ENCODE measurements around the gene LRRC3B. TPM values are rescaled to one million over a fixed set of nuclear protein-coding genes. Genes with fewer than 3 reads are reported as not detected.

The LRRC3B gene, protein sequence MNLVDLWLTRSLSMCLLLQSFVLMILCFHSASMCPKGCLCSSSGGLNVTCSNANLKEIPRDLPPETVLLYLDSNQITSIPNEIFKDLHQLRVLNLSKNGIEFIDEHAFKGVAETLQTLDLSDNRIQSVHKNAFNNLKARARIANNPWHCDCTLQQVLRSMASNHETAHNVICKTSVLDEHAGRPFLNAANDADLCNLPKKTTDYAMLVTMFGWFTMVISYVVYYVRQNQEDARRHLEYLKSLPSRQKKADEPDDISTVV
- total RNA-seq (0.57 TPM), polyA plus RNA-seq (0.50 TPM)
- long read RNA-seq, donor 1: 0 reads
- long read RNA-seq, donor 2, partial matches to known transcripts: 0 of 1 reads
- long read RNA-seq, donor 2, other reads (novel, unspliced or antisense): 0 of 1 reads
- long read RNA-seq, donor 3, partial matches to known transcripts: 0 of 3 reads
- long read RNA-seq, donor 3, other reads (novel, unspliced or antisense): 0 of 3 reads
- long read RNA-seq, donor 4: 0 reads
- long read RNA-seq, donor 5: 0 reads
- long read RNA-seq, donor 6: 0 reads
- long read RNA-seq, donor 7: 0 reads
- long read RNA-seq, donor 8, partial matches to known transcripts: 0 of 2 reads
- long read RNA-seq, donor 8, other reads (novel, unspliced or antisense): 0 of 2 reads
- long read RNA-seq, donor 9: 0 reads
- long read RNA-seq, donor 10: 0 reads

DNA sequence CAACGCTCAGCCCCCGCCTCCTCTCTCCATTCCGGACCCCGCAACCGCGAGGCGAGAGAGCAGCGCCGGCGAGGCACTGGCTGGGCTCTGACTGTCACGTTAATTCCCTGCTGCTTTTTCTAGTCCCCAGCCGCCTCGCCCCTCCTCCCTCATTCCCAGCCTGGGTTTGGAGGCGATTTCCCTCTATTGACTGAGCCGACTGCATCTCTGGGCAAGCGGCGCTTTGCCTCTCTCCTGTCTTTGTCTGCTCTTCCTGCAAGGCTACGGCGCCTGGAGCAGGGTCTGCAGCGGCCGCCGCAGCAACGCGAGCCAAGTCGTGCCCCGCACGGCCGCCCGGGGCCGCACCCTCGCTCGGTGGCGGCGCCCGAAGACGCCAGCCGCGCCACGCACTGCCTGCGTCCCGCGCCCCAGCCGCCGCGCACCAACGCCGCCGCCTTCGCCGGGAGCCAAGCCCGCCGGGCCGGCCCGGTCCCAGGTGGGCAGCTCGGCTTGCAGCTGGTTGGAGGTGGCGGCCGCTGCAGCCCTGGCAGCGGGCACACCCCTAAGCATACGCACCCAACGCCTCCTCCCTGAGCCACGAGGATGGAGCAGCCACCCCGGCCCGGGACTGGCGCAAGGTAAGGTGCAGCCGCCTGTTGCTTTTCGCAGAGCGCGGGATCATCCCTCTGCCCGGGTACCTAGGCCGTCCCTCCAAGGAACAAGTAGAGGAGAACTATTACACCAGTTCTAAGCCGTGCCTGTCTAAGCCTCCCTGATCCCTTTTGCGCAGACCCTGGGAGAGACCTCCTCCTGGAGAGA, at the start of gene LRRC3B:
TSS of gene LRRC3B (plus strand) at position 152 of the 798 bp plus-strand sequence. CDS start 86,901 bp downstream, outside the sequence.
- H3K36me3 ChIP-seq (ENCODE audit: control insufficient read depth in 2 of 2, insufficient read depth in 2 of 2, low read length in 1 of 2): no peaks in the 10 kb centered on the region
- 3% methylated on average over 72 of the region's 72 CpGs for WGBS
- DNase-seq (ENCODE audit: low read depth in 6 of 9, low spot score in 9 of 9): no peak
- no peaks in the 10 kb centered on the region for H3K9me3 ChIP-seq (ENCODE audit: control insufficient read depth in 2 of 2, insufficient read depth in 1 of 2, low read length in 1 of 2)
- peaks cover 25 to 51% of the 10 kb centered on the region in 2 donors for H3K27me3 ChIP-seq (ENCODE audit: control insufficient read depth in 2 of 2, insufficient read depth in 1 of 2, low read length in 1 of 2)
- no peak within 1 kb of the TSS for H3K4me3 ChIP-seq (ENCODE audit: low read length in 2 of 2)
- H3K4me1 ChIP-seq (ENCODE audit: control insufficient read depth in 2 of 2, insufficient read depth in 2 of 2, low read length in 2 of 2): no peaks in the 10 kb centered on the region
- H3K27ac ChIP-seq (ENCODE audit: low read depth in 1 of 2, low read length in 1 of 2): no peak within 1 kb of the TSS

DNA sequence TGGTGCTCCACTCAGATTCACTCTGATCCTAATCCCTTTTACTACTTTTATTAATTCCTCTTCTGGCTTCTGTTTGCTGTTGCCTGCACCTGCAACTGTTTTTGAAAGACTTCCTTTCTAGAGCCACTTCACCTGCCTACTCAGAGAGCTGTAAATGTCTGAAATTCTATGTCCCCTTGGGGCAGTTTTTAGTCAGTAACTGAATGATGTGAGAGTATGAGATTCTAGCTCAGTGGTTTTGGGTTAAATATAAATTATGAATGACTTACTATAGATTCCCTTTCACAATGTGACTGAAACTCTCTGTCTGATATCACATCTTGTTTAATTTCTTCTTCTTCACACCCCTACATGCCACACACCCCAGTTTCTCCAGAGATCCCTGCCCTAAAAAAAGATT, 47.8 kb upstream of the LRRC3B start:
- DNase-seq (ENCODE audit: low read depth in 6 of 9, low spot score in 9 of 9): no peak
- Histone ChIP-seq H3K4me1 (ENCODE audit: control insufficient read depth in 2 of 2, insufficient read depth in 2 of 2, low read length in 2 of 2) (no peaks in the 10 kb centered on the region), H3K27ac (ENCODE audit: low read depth in 1 of 2, low read length in 1 of 2) (no peak overlapping the region), H3K27me3 (ENCODE audit: control insufficient read depth in 2 of 2, insufficient read depth in 1 of 2, low read length in 1 of 2) (no peaks in the 10 kb centered on the region), H3K9me3 (ENCODE audit: control insufficient read depth in 2 of 2, insufficient read depth in 1 of 2, low read length in 1 of 2) (peaks cover 0 to 2% of the 10 kb centered on the region in 2 donors), H3K4me3 (ENCODE audit: low read length in 2 of 2) (no peak overlapping the region), H3K36me3 (ENCODE audit: control insufficient read depth in 2 of 2, insufficient read depth in 2 of 2, low read length in 1 of 2) (no peaks in the 10 kb centered on the region)

DNA sequence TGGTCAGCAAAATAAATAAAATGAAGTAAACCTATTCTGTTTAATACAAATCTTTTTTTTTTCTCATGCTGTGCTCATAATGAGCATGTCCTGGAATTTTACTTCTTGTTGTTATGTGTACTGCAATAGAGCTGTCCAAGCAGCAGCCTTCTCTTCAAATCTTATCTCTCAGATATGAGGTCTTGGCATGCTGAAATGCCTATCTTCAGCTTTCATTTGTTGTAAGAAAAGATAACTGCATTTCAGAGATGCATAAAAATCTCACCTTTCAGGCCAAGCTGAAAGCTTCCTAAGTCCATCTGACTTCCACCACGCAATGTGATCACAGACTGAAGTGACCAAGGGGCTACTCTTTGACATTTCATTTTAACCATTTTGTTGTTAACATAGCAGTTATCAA, 43.5 kb upstream of the LRRC3B start:
- 96% methylated on average over 1 of the region's 1 CpG for WGBS
- Histone ChIP-seq H3K4me1 (ENCODE audit: control insufficient read depth in 2 of 2, insufficient read depth in 2 of 2, low read length in 2 of 2) (no peaks in the 10 kb centered on the region), H3K36me3 (ENCODE audit: control insufficient read depth in 2 of 2, insufficient read depth in 2 of 2, low read length in 1 of 2) (no peaks in the 10 kb centered on the region), H3K27me3 (ENCODE audit: control insufficient read depth in 2 of 2, insufficient read depth in 1 of 2, low read length in 1 of 2) (no peaks in the 10 kb centered on the region), H3K4me3 (ENCODE audit: low read length in 2 of 2) (no peak overlapping the region), H3K27ac (ENCODE audit: low read depth in 1 of 2, low read length in 1 of 2) (no peak overlapping the region), H3K9me3 (ENCODE audit: control insufficient read depth in 2 of 2, insufficient read depth in 1 of 2, low read length in 1 of 2) (no peaks in the 10 kb centered on the region)
- DNase-seq (ENCODE audit: low read depth in 6 of 9, low spot score in 9 of 9): no peak

DNA sequence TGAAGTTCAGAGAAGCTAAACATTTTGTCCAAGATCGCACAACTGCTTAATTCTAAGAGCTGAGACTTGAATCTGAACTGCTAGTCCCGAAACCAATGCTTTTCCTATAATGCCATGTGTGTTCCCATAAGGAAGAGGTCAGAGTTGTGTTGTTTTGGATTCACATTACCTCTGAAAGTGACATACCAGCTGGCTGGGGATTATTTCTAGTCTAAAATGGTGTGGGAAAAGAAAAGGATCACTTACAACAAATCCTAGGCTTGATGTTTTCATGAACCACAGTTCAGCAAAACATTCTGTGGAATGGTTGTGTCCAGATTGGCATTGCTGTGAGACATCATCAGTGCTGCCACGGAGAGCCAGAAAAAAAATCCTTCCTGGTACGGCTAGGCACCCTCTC, 35.0 kb upstream of the LRRC3B start:
- Histone ChIP-seq H3K4me3 (ENCODE audit: low read length in 2 of 2) (no peak overlapping the region), H3K27me3 (ENCODE audit: control insufficient read depth in 2 of 2, insufficient read depth in 1 of 2, low read length in 1 of 2) (no peaks in the 10 kb centered on the region), H3K36me3 (ENCODE audit: control insufficient read depth in 2 of 2, insufficient read depth in 2 of 2, low read length in 1 of 2) (no peaks in the 10 kb centered on the region), H3K4me1 (ENCODE audit: control insufficient read depth in 2 of 2, insufficient read depth in 2 of 2, low read length in 2 of 2) (no peaks in the 10 kb centered on the region), H3K9me3 (ENCODE audit: control insufficient read depth in 2 of 2, insufficient read depth in 1 of 2, low read length in 1 of 2) (no peaks in the 10 kb centered on the region), H3K27ac (ENCODE audit: low read depth in 1 of 2, low read length in 1 of 2) (no peak overlapping the region)
- DNase-seq (ENCODE audit: low read depth in 6 of 9, low spot score in 9 of 9): no peak
- WGBS: 90% methylated on average over 4 of the region's 4 CpGs

DNA sequence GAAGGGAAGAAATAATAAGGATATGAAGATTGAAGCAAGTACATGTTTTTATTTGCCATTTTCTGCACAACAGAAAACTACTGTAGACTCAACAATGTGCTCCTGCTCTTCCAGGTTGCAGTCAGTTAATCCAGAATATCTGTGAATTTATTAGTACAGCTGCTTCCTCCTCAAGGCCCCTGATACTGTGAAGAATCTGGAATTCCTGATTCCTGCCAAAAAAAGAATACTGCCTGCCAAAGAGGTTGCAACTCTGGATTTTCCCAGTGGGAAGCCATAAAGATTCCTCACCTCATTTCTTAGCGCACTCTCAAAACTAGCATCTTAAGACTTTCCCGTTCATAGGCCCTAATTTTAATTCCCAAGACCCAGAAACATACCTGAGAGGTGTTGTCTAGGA, 33.6 kb upstream of the LRRC3B start:
- DNase-seq (ENCODE audit: low read depth in 6 of 9, low spot score in 9 of 9): no peak
- H3K9me3 ChIP-seq (ENCODE audit: control insufficient read depth in 2 of 2, insufficient read depth in 1 of 2, low read length in 1 of 2): no peaks in the 10 kb centered on the region
- WGBS: 91% methylated on average over 2 of the region's 2 CpGs
- no peaks in the 10 kb centered on the region for H3K4me1 ChIP-seq (ENCODE audit: control insufficient read depth in 2 of 2, insufficient read depth in 2 of 2, low read length in 2 of 2)
- no peak overlapping the region for H3K4me3 ChIP-seq (ENCODE audit: low read length in 2 of 2)
- no peaks in the 10 kb centered on the region for H3K27me3 ChIP-seq (ENCODE audit: control insufficient read depth in 2 of 2, insufficient read depth in 1 of 2, low read length in 1 of 2)
- H3K36me3 ChIP-seq (ENCODE audit: control insufficient read depth in 2 of 2, insufficient read depth in 2 of 2, low read length in 1 of 2): no peaks in the 10 kb centered on the region
- no peak overlapping the region for H3K27ac ChIP-seq (ENCODE audit: low read depth in 1 of 2, low read length in 1 of 2)

DNA sequence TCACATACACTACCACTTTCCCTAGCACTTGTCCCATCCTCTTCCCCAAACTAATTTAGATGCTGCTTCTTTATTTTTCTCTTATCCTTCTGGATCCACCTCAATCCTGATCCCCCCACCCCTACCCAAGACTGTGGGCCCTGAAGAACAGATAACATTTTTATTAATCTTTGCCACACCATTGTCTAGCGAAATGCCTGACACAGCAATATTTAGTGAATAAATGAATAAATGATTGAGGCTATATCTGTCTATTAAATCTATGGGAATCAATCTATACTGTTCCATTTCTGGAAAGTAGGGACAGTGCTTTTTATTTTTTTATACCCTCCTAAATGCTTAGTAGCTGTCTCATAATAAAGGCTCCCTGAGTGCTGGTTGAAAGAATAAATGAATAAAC, 32.9 kb upstream of the LRRC3B start:
- WGBS: 92% methylated on average over 1 of the region's 1 CpG
- Histone ChIP-seq H3K27ac (ENCODE audit: low read depth in 1 of 2, low read length in 1 of 2) (no peak overlapping the region), H3K9me3 (ENCODE audit: control insufficient read depth in 2 of 2, insufficient read depth in 1 of 2, low read length in 1 of 2) (no peaks in the 10 kb centered on the region), H3K27me3 (ENCODE audit: control insufficient read depth in 2 of 2, insufficient read depth in 1 of 2, low read length in 1 of 2) (no peaks in the 10 kb centered on the region), H3K4me3 (ENCODE audit: low read length in 2 of 2) (no peak overlapping the region), H3K36me3 (ENCODE audit: control insufficient read depth in 2 of 2, insufficient read depth in 2 of 2, low read length in 1 of 2) (no peaks in the 10 kb centered on the region), H3K4me1 (ENCODE audit: control insufficient read depth in 2 of 2, insufficient read depth in 2 of 2, low read length in 2 of 2) (no peaks in the 10 kb centered on the region)
- DNase-seq (ENCODE audit: low read depth in 6 of 9, low spot score in 9 of 9): no peak

DNA sequence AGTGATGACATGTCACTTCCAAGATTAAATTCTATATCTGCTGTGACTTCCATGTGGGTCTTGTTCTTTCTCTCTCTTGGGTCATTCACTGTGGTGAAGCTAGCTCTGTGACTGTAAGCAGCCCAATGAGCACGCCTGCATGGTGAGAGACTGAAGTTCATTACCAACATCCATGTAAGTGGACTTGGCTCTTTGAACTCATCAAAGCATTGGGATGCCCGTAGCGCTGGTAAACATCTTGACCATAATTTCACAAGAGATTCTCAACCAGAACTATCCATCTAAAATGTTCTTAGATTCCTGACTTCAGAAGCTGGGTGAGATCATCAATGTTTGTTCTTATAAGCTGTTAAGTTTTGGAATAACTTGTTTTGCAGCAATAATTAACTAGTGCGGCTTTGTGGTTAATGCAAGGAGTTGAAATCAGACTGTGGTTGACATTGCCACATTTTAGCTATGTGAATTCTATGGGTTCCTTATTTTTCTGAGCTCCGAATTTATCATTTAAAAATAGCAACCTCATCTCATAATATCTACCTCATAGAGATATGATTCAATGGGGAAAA, 31.6 kb upstream of the LRRC3B start:
- H3K27ac ChIP-seq (ENCODE audit: low read depth in 1 of 2, low read length in 1 of 2): no peak overlapping the region

DNA sequence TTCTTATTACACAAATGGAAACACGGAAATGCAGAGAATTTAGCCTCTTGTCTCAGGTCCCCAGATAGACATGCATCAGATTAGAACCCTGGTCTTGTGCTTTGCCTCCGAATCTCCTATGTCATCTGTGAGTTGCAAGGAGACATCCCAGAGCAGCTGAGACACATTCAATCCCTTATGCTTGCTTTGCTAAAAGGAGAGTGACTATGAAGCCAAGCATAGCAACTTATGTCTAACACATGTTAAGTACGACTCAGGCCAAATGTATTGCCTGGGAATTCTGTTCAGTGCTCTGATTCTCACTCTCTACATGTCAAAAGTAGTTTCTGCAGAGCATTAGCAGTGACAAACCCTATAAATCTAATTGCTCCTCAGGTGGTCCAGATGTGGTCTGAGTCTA, 30.6 kb upstream of the LRRC3B start:
- Histone ChIP-seq H3K27ac (ENCODE audit: low read depth in 1 of 2, low read length in 1 of 2) (no peak overlapping the region), H3K36me3 (ENCODE audit: control insufficient read depth in 2 of 2, insufficient read depth in 2 of 2, low read length in 1 of 2) (no peaks in the 10 kb centered on the region), H3K9me3 (ENCODE audit: control insufficient read depth in 2 of 2, insufficient read depth in 1 of 2, low read length in 1 of 2) (no peaks in the 10 kb centered on the region), H3K4me1 (ENCODE audit: control insufficient read depth in 2 of 2, insufficient read depth in 2 of 2, low read length in 2 of 2) (no peaks in the 10 kb centered on the region), H3K4me3 (ENCODE audit: low read length in 2 of 2) (no peak overlapping the region), H3K27me3 (ENCODE audit: control insufficient read depth in 2 of 2, insufficient read depth in 1 of 2, low read length in 1 of 2) (no peaks in the 10 kb centered on the region)
- 94% methylated on average over 3 of the region's 3 CpGs for WGBS
- DNase-seq (ENCODE audit: low read depth in 6 of 9, low spot score in 9 of 9): no peak

More for the DNA sequence above, 31.6 kb upstream of the LRRC3B start:
- no peaks in the 10 kb centered on the region for H3K9me3 ChIP-seq (ENCODE audit: control insufficient read depth in 2 of 2, insufficient read depth in 1 of 2, low read length in 1 of 2)
- no peaks in the 10 kb centered on the region for H3K4me1 ChIP-seq (ENCODE audit: control insufficient read depth in 2 of 2, insufficient read depth in 2 of 2, low read length in 2 of 2)
- no peaks in the 10 kb centered on the region for H3K27me3 ChIP-seq (ENCODE audit: control insufficient read depth in 2 of 2, insufficient read depth in 1 of 2, low read length in 1 of 2)
- no peak for DNase-seq (ENCODE audit: low read depth in 6 of 9, low spot score in 9 of 9)
- H3K36me3 ChIP-seq (ENCODE audit: control insufficient read depth in 2 of 2, insufficient read depth in 2 of 2, low read length in 1 of 2): no peaks in the 10 kb centered on the region
- H3K4me3 ChIP-seq (ENCODE audit: low read length in 2 of 2): no peak overlapping the region
- WGBS: 92% methylated on average over 5 of the region's 5 CpGs

DNA sequence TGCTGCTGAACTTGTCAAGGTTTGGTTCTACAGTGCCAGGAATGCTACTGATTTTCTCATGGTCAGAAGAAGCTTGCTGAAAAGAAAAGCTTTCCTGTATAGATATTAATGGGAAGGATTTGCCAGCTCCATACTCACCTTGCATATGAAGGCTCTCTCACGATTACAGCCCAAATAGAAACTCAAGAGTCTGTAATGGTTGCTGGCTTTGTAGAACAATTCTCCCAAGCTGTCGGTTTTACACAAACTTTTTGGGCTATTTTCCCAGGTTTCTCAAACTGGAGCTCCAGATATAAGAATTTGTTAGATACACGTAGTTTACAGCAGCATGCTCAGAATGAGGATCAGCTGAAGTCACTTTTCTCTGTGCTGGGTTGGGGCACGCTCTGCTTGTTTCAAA, 30.1 kb upstream of the LRRC3B start:
- no peak overlapping the region for H3K27ac ChIP-seq (ENCODE audit: low read depth in 1 of 2, low read length in 1 of 2)
- WGBS: 91% methylated on average over 4 of the region's 4 CpGs
- no peak overlapping the region for H3K4me3 ChIP-seq (ENCODE audit: low read length in 2 of 2)
- no peaks in the 10 kb centered on the region for H3K36me3 ChIP-seq (ENCODE audit: control insufficient read depth in 2 of 2, insufficient read depth in 2 of 2, low read length in 1 of 2)
- no peaks in the 10 kb centered on the region for H3K9me3 ChIP-seq (ENCODE audit: control insufficient read depth in 2 of 2, insufficient read depth in 1 of 2, low read length in 1 of 2)
- H3K4me1 ChIP-seq (ENCODE audit: control insufficient read depth in 2 of 2, insufficient read depth in 2 of 2, low read length in 2 of 2): no peaks in the 10 kb centered on the region
- H3K27me3 ChIP-seq (ENCODE audit: control insufficient read depth in 2 of 2, insufficient read depth in 1 of 2, low read length in 1 of 2): no peaks in the 10 kb centered on the region
- DNase-seq (ENCODE audit: low read depth in 6 of 9, low spot score in 9 of 9): no peak

Data from thymus (tissue), 14 donors.